ENCODE results near the gene NOTCH2NLA.
"Not testable (repeated sequence)": the region's sequence is repeated elsewhere in the genome, so short reads cannot be mapped to it uniquely, and the experiment has no call there.

NOTCH2NLA gene

DNA sequence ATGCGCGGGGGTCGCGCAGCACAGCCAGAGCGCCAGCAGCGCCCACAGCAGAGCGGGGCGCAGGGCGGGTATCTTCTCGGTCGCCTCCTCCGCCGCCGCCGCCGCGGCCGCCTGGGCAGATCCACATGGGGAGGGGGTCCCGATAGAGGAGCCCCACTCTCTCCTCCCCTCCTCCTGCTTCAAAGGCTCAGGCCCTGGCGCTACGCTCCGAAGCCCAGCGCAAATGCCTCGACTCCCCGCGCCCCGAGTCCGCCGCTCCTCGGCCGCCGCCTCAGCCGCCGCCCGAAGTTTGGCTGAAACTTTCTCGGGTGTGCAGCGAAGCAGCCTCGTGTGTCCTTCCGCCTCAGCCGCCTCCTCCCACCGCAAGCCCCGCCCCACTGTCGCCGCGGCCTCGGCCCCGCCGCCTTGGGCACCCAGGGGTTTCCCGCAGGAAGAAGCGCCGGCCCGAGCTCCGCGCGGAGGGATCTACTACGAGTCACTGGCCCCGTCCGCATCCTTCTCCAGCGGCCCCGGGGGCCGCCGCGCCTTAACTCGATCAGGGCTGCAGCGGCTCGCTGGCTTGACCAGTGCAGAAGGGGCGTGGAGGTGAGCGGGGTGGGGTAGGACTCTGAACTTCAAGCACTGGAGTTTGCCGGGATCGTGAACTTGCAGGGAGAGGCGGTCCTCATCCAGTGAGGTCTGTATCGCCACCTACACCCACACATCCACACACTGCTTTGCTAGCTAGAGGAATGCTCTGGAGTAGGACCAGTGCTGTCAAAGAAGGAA, at the start of gene NOTCH2NLA:
NOTCH2NLA (minus strand) TSS at position 312 of the 768 bp plus-strand sequence. CDS start 39,684 bp downstream, outside the sequence.
- H3K4me3 ChIP-seq (ENCODE audit: low read depth, low read length), result peak within 1 kb of the TSS; percentile 56

GRCh38 chr1:146278346-146278745, 49.5 kb upstream of the NOTCH2NLA start:
- not testable (repeated sequence) for H3K4me3 ChIP-seq (ENCODE audit: low read depth, low read length)

DNA sequence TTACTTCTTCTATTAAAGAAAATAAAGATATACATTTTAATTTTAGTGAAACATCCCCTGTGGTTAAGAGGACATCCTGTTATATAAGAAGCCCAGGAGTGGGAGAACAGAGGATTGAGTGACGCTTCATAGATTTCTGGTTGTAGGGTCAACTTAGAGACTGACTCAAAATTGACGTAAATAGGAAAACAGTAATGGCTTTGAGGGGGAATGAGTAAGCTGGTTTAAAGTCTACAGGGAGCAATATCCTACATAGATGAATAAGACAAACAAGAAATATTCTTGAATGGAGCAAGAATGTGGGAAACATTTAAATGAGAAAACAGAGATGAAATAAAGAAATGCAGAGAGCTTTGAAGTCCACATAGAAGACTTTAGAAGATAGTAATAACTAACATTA, 48.3 kb upstream of the NOTCH2NLA start:
- H3K4me3 ChIP-seq (ENCODE audit: low read depth, low read length), result not testable (repeated sequence)

- not testable (repeated sequence) for H3K4me3 ChIP-seq (ENCODE audit: low read depth, low read length)
Measured at GRCh38 chr1:146274083-146274482, 45.3 kb upstream of the NOTCH2NLA start.

DNA sequence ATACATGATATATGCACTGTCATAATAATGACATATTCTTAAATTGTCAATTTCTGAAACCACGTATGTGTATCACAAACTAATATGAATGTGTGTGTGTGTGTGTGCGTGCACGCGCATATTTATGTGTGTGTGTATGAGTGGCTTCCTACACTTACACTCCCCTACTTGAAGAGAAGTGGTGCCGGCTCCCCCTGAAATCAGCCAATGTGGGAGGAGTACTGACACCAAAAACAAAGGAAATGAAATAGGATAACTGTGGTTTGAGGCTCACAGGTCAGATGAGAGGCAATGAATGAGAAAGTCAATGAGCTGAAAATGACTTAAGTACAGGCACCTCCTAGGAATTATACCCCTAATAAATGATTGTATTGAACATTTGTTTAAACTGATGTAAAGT, 44.4 kb upstream of the NOTCH2NLA start:
- H3K4me3 ChIP-seq (ENCODE audit: low read depth, low read length), result not testable (repeated sequence)

DNA sequence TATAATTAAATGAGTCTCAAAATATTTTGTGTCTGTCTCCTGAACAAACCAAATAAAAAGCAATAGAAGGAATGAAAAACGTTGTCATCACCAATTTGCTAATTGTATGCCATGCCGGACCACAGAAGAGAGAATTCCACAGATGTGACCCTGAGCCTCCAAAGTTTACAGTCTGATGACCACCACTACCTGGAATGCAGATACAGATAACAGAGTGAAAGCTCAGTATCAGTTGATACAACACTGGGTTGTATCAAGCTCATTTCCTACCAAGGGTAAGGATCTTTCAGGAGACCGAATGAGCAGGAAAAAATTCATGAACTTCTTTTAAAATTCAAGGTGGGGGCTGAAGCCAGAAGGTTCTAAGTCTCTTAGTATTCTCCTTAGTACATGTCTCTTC, 43.9 kb upstream of the NOTCH2NLA start:
- not testable (repeated sequence) for H3K4me3 ChIP-seq (ENCODE audit: low read depth, low read length)

GRCh38 chr1:146271977-146272376, 43.2 kb upstream of the NOTCH2NLA start:
- not testable (repeated sequence) for H3K4me3 ChIP-seq (ENCODE audit: low read depth, low read length)

DNA sequence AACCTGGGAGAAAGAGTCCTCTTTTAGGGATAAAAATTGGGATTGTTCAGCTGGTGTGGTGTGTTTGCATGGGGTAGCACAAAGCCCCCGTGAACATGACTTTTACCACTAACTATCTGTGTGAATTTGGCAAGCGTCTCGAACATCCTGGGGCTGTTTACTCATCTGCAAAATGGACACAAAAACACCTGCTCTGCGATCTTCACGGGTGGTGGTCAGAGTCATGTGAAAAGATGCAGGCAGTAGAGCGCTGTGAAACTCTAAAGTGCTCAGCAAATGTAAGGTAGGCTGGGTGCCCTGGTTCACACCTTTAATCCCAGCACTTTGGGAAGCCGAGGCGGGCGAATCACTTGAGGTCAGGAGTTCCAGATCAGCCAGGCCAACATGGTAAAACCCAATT, 41.3 kb upstream of the NOTCH2NLA start:
- H3K4me3 ChIP-seq (ENCODE audit: low read depth, low read length), result not testable (repeated sequence)

GRCh38 chr1:146266179-146266748, 37.4 kb upstream of the NOTCH2NLA start:
- H3K4me3 ChIP-seq (ENCODE audit: low read depth, low read length), result not testable (repeated sequence)

GRCh38 chr1:146264761-146265160, 35.9 kb upstream of the NOTCH2NLA start:
- not testable (repeated sequence) for H3K4me3 ChIP-seq (ENCODE audit: low read depth, low read length)

- H3K4me3 ChIP-seq (ENCODE audit: low read depth, low read length), result not testable (repeated sequence)
Measured at GRCh38 chr1:146260006-146260730, 31.3 kb upstream of the NOTCH2NLA start.

DNA sequence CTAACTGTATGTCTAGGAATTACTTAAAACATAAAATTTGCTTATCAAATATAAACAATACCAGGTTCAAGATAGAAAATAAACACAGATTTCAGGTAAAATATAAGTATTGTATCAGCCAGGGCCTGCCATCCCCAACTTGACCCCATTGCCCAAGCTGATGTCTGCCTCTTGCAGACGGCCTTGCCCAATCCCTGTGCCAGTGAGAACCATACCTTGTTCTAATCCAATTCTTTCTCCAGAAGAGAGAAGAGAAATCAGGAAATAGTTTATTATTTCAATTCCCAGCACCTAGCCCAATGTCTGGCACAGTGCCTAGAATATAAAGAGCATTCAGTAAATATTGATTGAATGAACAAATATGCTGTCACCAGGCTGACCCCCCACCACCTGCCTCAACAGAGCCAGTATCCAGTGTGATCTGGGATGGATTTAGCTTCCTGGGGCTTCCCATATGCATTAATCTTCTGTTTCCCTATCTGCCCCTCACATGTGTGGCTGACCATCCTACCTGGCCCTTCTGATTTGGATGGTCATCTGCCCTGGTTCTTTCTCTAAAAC, 29.3 kb upstream of the NOTCH2NLA start:
- not testable (repeated sequence) for H3K4me3 ChIP-seq (ENCODE audit: low read depth, low read length)

DNA sequence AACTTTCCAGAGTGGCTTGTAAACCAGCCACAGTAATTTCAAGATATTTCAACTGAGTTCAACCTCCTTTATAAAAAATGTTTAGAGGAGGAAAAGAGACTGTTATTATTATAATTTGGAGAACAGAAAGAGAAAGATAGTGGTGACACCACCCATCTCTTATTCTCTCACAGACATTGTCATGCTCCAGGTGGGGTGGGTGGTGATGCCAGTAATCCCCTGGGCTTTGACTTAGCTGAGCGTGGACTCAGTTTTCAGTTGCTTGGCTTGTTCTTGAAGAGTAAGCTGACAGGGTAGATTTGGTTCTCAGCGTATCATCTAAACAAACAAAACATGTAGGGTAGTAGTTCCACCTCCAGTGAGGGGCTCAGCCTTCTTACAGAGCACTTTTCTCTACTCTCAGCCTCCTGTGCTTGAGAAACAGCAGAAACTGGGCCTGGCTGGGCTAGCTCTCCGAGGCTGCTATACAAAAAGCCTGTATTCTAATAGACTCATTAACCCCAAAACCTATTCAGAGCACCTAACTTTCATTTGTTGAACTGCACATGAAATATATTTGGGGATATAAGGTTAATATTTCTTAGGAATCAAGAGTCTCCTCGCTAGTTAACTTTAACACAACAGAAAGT, 25.9 kb upstream of the NOTCH2NLA start:
- H3K4me3 ChIP-seq (ENCODE audit: low read depth, low read length), result not testable (repeated sequence)

DNA sequence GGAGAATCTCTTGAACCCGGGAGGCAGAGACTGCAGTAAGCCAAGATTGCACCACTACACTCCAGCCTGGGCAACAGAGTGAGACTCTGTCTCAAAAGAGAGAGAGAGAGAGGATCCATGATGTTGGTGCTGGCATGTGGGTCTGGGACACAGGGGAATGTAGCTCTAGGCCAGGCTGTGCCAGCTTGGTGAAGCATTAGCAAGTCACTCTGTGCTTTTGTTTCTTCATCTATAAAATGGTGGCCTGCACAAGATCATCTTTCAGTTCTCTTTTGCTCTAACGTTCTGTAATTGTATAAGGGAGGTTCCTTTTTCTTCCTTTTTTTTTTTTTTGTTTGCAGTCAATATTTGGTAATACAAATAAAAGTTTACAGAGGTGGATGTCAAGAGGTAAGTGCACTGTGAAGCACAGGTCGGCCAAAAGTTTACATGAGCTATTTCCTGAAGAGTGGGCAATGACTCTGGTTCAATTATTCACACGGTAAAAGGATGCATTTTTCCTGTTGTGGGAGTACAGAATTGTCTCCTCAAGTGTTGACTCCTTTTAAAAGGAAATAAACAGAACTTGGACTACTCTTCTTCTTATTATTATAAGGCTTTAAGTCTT, 24.5 kb upstream of the NOTCH2NLA start:
- H3K4me3 ChIP-seq (ENCODE audit: low read depth, low read length), result not testable (repeated sequence)

DNA sequence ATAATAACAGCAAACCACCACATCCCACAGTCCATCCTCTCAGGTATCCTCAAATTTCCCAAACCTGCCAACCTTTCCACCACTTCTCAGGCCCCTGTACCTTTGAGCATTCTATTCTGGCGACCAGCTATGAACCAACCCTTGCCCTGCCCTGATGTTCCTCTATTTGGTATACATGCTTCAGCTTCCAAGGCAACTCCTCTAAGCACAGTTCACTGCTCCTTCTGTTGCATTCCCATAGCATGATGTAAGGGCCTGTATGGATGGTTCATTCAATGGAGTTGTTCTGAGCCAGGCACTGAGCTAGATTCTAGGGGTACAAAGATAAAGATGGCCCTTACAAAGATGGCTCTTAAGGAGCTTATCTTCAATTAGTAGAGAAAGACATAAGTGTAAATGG, 22.7 kb upstream of the NOTCH2NLA start:
- not testable (repeated sequence) for H3K4me3 ChIP-seq (ENCODE audit: low read depth, low read length)

- not testable (repeated sequence) for H3K4me3 ChIP-seq (ENCODE audit: low read depth, low read length)
Measured at GRCh38 chr1:146248643-146249042, 19.8 kb upstream of the NOTCH2NLA start.

- not testable (repeated sequence) for H3K4me3 ChIP-seq (ENCODE audit: low read depth, low read length)
Measured at GRCh38 chr1:146236626-146237025, 7.8 kb upstream of the NOTCH2NLA start.

- not testable (repeated sequence) for H3K4me3 ChIP-seq (ENCODE audit: low read depth, low read length)
Measured at GRCh38 chr1:146236026-146236601, 7.3 kb upstream of the NOTCH2NLA start.

GRCh38 chr1:146228144-146228682, 608 bp downstream of the NOTCH2NLA start:
- H3K4me3 ChIP-seq (ENCODE audit: low read depth, low read length), result peak overlapping the region; percentile 56

- not testable (repeated sequence) for H3K4me3 ChIP-seq (ENCODE audit: low read depth, low read length)
Measured at GRCh38 chr1:146174531-146174930, 54.3 kb downstream of the NOTCH2NLA start.
